Thyroid gland (tissue), 4 donors: ENCODE data around the gene OR5AU1.

Experiments used
- POLR2A ChIP-seq, 2 donors: fragments of 450-650 bp; IDR thresholded peaks; one replicate each; pipeline ENCODE4 v1.6.1; 2017; ENCODE audit warnings: antibody characterized with exemption in 2 of 2, mild to moderate bottlenecking in 2 of 2, moderate library complexity in 1 of 2
- TF ChIP-seq, protein P1 (sequence below), 6 experiments: fragments of 200-600 bp in 3 of 6; fragments of 450-650 bp in 3 of 6; sonication (generic) in 3 of 6; IDR thresholded peaks; one replicate each; pipeline ENCODE4 v1.5.1; 2016 to 2019; ENCODE audit warnings: antibody characterized with exemption in 6 of 6, mild to moderate bottlenecking in 2 of 6, inconsistent platforms in 1 of 6, moderate library complexity in 1 of 6

DNA sequence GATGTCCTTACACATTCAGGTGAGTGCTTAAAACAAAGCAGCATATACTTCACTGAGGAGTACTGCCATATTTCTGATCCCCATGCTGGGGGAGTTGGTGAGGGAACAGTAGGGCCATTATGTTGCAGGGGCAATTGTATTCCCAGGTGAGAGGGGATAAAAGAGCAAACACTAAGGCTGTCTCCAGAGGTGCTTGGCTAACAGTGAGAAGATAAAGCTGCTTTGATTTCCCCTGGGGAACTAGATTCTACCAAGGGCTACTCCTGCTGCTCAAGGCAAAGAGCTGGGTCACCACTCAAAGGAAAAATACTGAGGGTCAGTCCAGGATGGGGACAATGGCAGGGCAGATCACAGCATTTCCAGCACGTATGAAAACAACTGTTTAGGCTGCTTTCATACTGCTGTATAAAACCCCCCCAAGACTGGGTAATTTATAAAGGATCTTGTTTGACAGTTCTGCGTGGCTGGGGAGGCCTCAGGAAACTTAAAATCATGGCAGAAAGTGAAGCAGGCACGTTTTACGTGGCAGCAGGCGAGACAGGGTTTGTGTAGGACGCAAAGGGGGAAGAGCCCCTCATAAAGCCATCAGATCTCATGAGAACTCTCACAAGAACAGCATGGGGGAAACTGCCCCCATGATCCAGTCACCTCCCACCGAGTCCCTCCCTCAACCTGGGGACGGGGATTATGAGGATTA, 47.8 kb upstream of the OR5AU1 start:
- TF ChIP-seq, protein P1, sequence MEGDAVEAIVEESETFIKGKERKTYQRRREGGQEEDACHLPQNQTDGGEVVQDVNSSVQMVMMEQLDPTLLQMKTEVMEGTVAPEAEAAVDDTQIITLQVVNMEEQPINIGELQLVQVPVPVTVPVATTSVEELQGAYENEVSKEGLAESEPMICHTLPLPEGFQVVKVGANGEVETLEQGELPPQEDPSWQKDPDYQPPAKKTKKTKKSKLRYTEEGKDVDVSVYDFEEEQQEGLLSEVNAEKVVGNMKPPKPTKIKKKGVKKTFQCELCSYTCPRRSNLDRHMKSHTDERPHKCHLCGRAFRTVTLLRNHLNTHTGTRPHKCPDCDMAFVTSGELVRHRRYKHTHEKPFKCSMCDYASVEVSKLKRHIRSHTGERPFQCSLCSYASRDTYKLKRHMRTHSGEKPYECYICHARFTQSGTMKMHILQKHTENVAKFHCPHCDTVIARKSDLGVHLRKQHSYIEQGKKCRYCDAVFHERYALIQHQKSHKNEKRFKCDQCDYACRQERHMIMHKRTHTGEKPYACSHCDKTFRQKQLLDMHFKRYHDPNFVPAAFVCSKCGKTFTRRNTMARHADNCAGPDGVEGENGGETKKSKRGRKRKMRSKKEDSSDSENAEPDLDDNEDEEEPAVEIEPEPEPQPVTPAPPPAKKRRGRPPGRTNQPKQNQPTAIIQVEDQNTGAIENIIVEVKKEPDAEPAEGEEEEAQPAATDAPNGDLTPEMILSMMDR (IDR thresholded peaks at IDR 0.05), result no peak
- no peak for TF ChIP-seq POLR2A (IDR thresholded peaks at IDR 0.05)
